DMS 273 (cell line): ENCODE results near the gene SPRED2.

Experiments
- DNase-seq: peaks from one replicate; lab custom pipeline; 2025; ENCODE audit not compliant: unreplicated experiment; lab: John Stamatoyannopoulos, UW

The SPRED2 gene

GRCh38 chr2:65442420-65443020 lies 10.1 kb upstream of the SPRED2 start:
- DNase-seq: no peak

GRCh38 chr2:65438137-65438899 lies 5.9 kb upstream of the SPRED2 start:
- DNase-seq: no peak

GRCh38 chr2:65437392-65438135 lies 5.2 kb upstream of the SPRED2 start:
- DNase-seq: no peak

- DNase-seq: no peak
Measured at GRCh38 chr2:65436824-65437221, 4.4 kb upstream of the SPRED2 start.

GRCh38 chr2:65436169-65436823 lies 3.9 kb upstream of the SPRED2 start:
- peak; percentile 95 for DNase-seq

- peak; percentile 94 for DNase-seq
Measured at GRCh38 chr2:65435625-65436168, 3.3 kb upstream of the SPRED2 start.

GRCh38 chr2:65434592-65435241 lies 2.3 kb upstream of the SPRED2 start:
- DNase-seq: no peak

- peak; percentile 84 for DNase-seq
Measured at GRCh38 chr2:65431421-65432226, 775 bp downstream of the SPRED2 start.

- DNase-seq: peak; percentile 85
Measured at GRCh38 chr2:65430603-65431420, 1.6 kb downstream of the SPRED2 start.

- DNase-seq: peak; percentile 63
Measured at GRCh38 chr2:65429786-65430602, 2.4 kb downstream of the SPRED2 start.

GRCh38 chr2:65427532-65427931 lies 4.9 kb downstream of the SPRED2 start:
- DNase-seq: no peak

GRCh38 chr2:65425276-65425675 lies 7.1 kb downstream of the SPRED2 start:
- no peak for DNase-seq

GRCh38 chr2:65424391-65424790 lies 8.0 kb downstream of the SPRED2 start:
- no peak for DNase-seq

GRCh38 chr2:65421432-65421748 lies 11.0 kb downstream of the SPRED2 start:
- no peak for DNase-seq

GRCh38 chr2:65420712-65421431 lies 11.5 kb downstream of the SPRED2 start:
- DNase-seq: no peak

GRCh38 chr2:65417509-65418085 lies 14.8 kb downstream of the SPRED2 start:
- DNase-seq: no peak

GRCh38 chr2:65416945-65417344 lies 15.5 kb downstream of the SPRED2 start:
- DNase-seq: peak; percentile 40
